ENCODE measurements around the gene CTCF.

CTCF gene

GRCh38 chr16:67664871-67665270, 102.5 kb downstream of the CTCF start:
- no peak for DNase-seq (ENCODE audit: low read depth)

- DNase-seq (ENCODE audit: low read depth): no peak
Observed at GRCh38 chr16:67665598-67665997, 103.3 kb downstream of the CTCF start.

GRCh38 chr16:67666032-67666551, 103.8 kb downstream of the CTCF start:
- DNase-seq (ENCODE audit: low read depth): peak; percentile 62

GRCh38 chr16:67666559-67667452, 104.5 kb downstream of the CTCF start, which contains the start of the genes C16orf86 and ENKD1:
Gene C16orf86, plus strand, starts transcription at chr16:67666814. Its CDS starts 157 bp downstream, at chr16:67666971.
Gene ENKD1, minus strand, starts transcription at chr16:67666750. Its CDS starts 308 bp downstream, at chr16:67666442.
- peak; percentile 83 for DNase-seq (ENCODE audit: low read depth)

DNA sequence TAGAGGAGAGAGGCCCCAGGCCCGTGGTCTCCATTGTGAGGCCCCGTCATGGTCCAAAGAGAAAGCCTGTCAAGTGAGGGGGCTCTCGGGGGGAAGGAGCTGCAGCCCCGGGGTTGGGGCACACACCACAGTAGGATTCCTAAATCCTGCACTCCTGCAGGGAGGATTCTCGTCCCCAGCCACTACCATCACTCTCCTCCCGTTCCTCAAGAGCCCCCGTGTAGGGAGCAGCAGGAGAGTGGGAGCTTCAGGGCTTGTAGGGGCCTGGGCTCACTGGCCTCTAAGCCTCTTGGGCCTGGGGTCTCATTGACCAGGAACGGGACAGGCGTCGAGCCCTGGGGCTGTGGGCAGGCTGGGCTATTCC, 105.1 kb downstream of the CTCF start:
- DNase-seq (ENCODE audit: low read depth): no peak

DNA sequence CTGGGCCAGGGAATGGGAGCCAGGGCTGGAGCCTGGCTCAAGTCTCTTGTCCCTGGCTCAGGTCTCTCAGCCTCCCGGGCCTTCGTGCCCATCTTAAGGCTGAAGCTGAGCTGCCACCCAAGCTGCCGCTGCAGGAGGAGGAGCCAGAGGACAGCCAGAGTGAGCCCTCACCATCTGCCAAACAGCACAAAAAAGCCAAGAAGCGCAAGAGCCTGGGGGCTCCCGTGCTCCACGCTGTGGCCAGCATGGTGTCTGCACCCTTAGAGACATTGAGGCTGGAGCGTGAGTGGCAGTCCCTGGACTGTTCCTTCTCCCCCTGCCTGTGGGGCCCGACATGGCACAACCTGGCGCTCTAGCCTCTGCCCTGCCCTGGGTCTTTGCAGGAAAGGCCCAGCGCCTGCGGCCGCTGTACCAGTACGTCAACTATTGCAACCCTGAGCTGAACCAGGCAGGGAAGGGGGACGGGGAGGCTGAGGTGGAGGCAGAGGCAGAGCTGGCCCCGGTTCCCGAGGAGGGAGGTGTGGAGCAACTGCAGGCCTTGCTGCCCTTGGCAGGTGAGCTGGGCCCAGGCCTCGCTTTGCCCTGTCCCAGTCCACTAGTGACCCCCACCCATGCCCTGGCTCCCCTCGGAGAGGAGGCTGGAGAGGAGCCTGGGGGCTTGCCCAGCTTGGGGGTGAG, 105.6 kb downstream of the CTCF start:
- peak; percentile 96 for DNase-seq (ENCODE audit: low read depth)

- no peak for DNase-seq (ENCODE audit: low read depth)
Observed at GRCh38 chr16:67668495-67669157, 106.3 kb downstream of the CTCF start.

- no peak for DNase-seq (ENCODE audit: low read depth)
Observed at GRCh38 chr16:67669499-67670101, 107.3 kb downstream of the CTCF start.

- DNase-seq (ENCODE audit: low read depth): no peak
Observed at GRCh38 chr16:67672306-67672705, 110.0 kb downstream of the CTCF start.

DNA sequence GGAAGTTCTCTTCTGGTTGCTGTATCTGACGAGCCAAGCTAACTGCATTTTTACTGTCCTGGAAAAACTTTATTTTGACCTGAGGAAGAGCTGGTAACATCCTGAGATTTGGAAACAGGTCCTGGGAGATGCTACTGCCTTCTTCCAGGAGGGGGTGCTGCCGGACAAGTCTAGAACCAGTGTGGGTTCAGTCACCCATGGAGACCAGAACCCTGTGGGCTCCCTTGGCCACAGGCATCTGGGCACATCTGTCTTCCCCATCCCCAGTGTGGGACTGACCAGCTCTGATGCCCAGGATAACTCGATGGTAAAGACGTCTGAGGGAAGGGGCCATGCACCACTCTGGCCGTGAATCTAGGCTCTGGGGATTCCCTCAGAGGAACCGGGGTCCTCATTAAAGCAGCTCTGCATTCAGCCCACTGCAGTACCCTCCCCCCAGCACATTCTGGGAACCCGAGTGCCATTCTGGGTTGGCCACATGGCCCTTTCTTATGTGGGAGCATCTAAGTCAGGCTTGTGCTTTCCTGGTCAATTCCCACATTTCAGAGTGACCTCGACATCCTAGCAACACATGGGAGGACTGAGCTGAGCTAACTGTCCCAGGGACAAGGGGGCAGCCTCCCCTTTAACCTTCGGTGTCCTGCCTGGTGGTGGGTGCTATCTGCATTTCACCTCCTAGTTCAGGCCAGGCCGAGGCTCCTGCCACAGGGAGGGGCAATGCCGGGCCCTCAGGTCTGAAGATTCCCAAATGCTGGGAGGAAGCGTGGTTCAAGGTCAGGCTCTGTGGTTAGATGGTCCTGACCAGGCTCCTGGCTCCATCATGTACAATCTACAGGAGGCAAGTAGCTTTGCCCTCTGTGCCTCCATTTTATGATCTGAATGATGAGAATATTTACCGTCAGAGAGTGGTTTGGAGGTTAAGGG, 110.7 kb downstream of the CTCF start:
- DNase-seq (ENCODE audit: low read depth): peak; percentile 80

GRCh38 chr16:67673712-67674580, 111.6 kb downstream of the CTCF start:
- no peak for DNase-seq (ENCODE audit: low read depth)

- no peak for DNase-seq (ENCODE audit: low read depth)
Observed at GRCh38 chr16:67674851-67675578, 112.7 kb downstream of the CTCF start.

DNA sequence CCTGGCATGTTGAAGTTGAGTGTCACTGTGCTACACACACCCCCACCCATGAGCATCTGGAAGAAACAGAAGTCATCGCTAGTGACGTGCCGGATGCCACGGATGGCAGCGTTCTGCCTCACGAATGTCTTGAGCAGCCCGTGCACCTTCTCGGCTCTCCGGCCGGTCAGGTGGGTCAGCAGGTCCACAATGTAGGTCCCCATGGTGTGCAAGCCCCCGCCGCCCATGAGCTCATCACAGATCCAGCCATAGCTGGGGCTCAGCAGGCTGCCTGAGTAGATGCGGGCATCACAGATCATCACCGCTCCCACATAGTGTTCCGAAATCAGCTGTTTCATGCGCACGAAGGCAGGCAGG, 113.2 kb downstream of the CTCF start:
- no peak for DNase-seq (ENCODE audit: low read depth)

DNA sequence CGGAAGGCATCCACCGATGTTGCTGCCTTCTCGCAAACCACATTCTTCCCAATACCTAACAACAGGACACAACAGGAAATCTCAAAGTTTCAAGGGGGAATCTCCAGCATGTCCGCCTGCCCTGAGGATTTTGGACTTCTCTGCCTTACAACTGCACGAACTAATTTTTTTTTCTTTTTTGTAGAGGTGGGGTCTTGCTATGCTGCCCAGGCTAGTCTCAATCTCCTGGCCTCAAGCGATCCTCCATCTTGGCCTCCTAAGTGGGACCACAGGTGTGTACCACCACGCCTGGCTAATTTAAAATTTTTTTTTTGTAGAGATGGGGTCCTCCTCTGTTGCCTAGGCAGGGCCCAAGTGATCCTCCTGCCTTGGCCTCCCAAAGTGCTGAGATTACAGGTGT, 113.7 kb downstream of the CTCF start:
- DNase-seq (ENCODE audit: low read depth): no peak

DNA sequence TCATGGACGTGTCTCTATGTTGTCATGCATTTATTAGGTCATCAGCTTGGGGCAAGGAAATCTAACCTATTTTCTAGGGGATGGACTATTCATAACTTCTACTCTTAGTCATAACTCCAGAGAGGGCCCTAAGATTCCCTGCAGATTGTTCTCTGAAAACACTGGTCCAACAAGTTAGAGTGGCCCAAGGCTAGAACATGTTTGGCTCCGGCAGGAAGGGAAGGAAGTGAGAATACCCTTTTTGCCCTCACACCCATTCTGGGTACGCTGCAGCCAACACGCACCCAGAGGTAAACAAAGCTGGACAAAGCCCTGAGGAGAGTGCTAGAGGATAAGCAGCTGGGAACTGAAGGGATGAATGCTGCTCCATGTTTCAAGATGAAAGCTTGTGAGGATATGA, 114.2 kb downstream of the CTCF start:
- no peak for DNase-seq (ENCODE audit: low read depth)

DNA sequence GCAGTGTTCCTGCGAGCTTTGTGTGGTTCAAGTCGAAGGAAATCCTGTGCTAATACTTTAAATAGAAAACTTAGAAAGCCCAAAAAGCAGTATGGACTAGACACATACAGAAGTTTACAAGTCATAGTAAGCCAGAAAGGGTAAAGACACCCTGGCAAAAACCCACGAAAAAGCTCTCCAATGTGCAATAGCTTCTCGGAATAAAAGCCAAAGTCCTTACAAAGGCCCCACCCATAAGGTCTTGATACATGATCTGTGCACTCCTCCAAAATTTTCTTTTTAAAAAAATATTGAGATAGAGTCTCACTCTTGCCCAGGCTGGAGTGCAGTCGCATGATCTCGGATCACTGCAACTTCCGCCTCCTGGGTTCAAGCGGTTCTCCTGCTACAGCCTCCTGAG, 114.6 kb downstream of the CTCF start:
- no peak for DNase-seq (ENCODE audit: low read depth)

DNA sequence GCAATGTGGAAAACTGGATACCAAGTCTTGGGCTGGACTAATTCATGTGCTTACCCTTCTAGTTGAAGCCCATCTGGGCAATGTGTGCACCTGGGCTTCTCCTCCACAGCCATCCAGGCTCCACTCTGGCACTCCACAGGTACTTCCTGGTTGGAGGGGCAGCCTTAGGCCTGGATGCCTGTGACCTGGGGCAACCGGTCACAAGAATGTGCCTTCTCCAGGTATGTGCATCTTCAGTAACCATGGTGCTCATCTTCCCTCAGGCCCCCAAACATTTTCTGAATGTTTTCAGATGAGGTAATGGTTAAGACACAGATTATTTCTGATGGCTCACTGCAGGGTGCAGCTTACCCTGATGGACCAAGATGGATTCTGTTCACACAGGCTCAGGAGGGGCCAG, 115.4 kb downstream of the CTCF start:
- no peak for DNase-seq (ENCODE audit: low read depth)

GRCh38 chr16:67678354-67679023, 116.2 kb downstream of the CTCF start:
- no peak for DNase-seq (ENCODE audit: low read depth)

All from ELR (cell line).